C1 segment of cervical spinal cord (tissue), 14 donors: Measurements from ENCODE around the gene PCK2.
A peak's percentile ranks its signal among the peaks of the same experiment; 100 is the strongest.
"Not testable (repeated sequence)": the region's sequence is repeated elsewhere in the genome, so short reads cannot be mapped to it uniquely, and the experiment has no call there.

ENCODE experiments used
- DNase-seq, 14 donors: peaks; one replicate each; lab custom pipeline; 2025; lab: John Stamatoyannopoulos, UW

Gene PCK2

DNA sequence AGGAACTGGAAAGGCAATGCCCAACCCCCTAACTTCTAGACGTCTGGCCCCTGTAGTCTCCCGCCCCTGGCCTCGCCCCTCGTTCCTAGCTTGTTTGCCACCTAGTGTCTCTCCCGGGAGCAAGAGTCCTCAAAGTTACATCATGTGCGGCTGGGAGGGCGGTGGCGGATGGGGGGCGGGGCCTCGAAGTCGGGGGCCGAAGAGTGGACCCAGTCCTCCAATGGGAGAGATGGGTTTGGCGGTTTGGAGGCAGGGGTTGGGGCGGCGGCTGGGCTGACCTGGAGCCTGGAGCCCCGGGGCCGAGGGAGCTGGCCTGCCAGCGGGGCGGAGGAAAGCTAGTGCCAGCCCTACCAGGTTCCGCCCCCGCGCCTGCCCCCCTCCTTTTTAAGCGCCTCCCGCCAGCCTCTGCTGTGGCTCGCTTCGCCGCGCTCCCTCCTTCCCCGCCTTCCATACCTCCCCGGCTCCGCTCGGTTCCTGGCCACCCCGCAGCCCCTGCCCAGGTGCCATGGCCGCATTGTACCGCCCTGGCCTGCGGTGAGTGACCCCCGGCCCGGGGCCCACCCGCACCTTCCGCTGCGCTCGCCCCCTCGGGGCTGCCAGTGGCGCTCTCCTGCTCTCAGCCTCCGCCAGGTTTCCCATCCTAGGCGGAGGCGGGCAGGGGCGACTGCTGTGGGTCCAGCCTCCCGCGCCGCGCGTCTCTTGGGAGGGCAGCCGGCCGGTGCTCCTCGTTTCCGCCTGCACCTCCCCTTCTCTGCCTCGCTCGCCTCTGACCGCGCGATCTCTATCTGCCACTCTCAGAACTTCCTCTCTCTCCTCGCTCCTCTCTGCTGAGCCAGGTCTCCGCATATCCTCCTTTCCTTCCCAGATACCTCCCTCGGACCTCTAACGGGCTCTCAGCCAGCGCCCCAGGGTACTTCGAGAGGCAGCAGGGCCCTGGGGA is at the start of gene PCK2:
TSS of gene PCK2 (plus strand) at position 411 of the 940 bp plus-strand sequence. CDS start at position 506, 95 bp downstream.
- DNase-seq: peak in 13 of 14 donors; percentile 48 to 85 (median 71)

DNA sequence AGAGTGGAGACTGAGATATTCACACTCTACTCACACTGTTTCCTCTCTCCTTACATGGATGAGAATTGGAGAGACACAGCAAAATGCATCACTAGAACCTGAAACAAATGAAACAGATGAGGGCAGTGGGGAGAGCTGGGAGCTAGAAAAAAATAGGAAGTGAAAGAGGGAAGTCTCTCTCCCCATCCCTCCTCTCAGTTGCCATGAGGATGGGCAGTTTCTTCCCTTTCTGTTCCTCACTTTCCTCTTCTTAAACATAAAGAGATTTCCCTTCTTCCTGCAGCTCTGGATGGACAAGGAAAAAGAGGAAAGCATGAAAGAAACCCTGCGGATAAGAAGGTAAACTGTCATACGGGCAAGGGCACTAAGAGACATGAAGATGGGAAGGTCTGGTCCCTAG is 45.1 kb upstream of the PCK2 start:
- not testable (repeated sequence) for DNase-seq

DNA sequence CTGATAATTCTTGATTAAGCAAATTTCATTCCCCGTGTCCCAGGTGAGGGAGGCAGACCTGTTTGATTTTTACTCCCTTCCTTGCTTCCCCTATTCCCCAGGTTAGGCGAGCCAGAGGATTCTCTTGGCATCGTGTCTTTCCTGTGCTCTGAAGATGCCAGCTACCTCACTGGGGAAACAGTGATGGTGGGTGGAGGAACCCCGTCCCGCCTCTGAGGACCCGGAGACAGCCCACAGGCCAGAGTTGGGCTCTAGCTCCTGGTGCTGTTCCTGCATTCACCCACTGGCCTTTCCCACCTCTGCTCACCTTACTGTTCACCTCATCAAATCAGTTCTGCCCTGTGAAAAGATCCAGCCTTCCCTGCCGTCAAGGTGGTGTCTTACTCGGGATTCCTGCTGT is 43.4 kb upstream of the PCK2 start:
- not testable (repeated sequence) for DNase-seq

DNA sequence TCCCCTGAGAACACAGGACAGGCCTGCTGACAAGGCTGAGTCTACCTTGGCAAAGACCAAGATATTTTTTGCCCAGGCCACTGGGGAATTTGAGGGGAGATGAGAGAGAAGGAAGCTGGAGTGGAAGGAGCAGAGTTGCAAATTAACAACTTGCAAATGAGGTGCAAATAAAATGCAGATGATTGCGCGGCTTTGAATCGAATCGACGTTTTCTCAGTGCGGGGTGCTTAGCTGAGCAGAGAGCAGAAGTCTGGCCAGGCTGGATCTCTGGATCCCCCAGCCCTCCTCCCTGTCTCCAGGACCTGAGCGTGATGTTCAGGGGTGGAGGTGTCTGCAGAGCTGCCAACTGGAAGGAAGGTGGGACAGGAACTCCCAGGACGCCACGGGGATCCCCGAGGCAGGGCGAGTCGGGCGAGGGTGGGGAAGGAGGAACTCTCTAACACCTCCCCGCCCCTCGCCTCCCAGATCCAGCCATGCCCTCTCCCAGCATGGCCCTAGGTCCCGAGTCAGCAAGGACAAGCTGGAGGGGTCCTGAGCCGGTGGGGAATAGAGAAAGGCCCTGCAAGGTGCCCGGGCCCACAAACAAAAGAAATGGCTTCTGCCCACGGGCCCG is 42.8 kb upstream of the PCK2 start:
- peak in 4 of 14 donors; percentile 40 to 75 (median 58) for DNase-seq

DNA sequence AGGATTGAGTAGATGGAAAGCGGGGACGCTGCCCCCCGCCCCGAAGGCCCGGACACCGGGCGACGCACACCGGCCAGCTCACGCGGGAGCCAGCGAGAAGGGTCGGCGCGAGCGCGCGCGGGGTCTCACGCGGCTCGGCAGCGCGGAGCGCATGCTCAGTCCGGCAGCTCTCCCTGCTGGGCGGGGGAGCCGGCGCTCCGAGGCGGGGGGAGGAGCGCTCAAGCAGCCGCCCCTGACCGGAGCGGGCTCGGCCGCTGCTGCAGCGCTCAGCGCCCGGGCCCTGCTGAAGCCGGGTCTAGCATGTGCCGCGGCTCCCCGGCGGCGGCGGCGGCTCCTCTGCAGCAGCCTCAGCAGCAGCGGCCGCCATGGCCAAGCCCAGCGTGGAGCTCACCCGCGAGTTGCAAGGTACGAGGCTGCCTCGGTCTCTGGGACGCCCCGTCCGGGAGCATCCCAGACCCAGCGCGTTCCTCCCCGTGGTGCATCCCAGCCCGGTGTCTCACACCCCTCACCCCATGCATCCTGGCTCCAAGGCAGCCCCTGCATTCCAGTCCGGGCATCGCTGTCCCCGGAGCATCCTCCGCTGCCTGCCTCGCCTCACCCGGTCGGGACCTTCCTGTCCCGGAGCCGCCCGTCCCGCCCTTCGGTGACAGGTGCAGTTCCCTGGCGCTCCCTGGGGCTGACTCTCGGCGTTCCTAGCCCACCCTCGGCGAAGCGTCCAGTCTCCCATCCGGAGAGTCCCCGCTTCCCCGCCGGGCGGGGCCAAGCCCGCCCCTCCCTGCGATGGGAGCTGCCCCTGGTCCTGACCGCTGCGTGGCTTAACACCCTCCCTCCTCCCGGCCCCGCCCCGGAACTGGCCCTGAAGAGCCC is 42.1 kb upstream of the PCK2 start, which contains the start of gene CARMIL3:
TSS of gene CARMIL3 (plus strand) at position 221 of the 867 bp plus-strand sequence. CDS start at position 366, 145 bp downstream.
- peak in 12 of 14 donors; percentile 26 to 80 (median 64) for DNase-seq

DNA sequence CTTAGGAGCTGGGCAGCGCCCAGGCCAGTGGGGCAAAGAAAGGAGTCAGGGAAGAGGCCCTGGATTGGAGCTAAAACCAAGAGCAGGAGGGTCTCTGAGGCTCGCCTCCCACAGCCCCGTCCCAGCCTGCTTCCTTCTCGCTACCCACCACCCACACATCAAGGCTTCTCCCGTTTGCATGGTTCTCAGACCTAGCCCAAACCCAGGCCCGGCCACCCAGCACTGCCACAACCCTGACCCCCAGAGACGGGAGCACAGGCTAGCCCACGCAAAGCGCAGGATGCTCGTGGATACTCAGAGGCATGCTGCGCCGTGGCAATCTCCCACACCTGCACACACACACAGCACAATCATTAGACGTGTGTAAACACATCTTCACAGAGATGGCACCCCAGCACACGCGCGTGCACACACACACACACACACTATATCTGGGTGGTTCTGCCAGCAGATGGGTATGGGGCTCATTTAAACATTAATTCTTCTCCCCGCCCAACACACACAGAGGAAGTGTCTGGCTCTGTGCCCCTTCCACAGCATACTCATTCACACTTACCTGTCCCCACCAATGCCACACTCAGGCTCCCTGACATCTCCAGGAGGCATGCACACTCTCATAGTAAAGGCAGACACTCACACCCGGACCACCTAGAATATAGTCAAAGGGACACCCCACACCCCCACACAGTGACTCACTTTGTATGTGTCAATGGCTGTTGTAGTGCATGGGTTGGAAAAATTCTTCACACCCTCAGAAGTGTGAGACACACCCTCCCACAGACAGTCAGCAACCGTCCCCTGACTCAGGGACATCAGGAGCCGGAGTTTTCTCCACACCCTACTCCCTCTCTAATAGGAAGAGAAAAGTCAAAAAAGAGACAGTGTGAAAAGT is 41.2 kb upstream of the PCK2 start:
- DNase-seq: no peak

DNA sequence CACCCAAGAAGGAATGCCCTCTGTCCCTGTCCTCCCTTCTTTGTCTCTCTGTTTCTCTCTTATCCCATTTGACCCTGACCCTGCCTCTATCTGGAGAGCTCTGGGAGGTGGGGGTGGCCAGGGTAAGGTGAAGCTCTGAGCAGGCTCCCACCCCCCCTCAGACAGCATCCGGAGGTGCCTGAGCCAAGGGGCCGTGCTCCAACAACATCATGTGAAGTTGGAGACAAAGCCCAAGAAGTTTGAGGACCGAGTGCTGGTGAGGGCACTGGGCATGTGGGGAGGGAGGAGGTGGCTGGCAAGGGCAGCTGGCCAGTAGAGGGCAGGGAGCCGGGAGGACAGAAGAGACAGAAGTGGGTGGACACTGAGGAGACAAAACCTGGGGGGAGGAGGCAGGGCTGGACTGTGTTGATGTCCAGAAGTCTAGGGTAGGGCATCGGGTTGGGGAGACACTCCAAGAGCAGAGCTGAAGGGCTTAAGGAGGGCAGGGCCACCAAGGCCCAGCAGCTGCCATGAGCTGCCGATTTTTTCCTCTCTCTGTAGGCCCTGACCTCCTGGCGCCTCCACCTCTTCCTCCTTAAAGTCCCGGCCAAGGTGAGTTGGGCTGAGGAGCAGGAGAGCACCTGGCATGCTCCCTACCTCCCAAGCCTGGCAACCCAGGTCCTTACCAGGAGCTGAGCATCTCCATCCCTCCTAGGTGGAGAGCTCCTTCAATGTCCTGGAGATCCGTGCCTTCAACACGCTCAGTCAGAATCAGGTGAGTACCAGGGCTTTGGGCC is 40.4 kb upstream of the PCK2 start:
- DNase-seq: peak in 3 of 14 donors; percentile 3 to 13 (median 11)

DNA sequence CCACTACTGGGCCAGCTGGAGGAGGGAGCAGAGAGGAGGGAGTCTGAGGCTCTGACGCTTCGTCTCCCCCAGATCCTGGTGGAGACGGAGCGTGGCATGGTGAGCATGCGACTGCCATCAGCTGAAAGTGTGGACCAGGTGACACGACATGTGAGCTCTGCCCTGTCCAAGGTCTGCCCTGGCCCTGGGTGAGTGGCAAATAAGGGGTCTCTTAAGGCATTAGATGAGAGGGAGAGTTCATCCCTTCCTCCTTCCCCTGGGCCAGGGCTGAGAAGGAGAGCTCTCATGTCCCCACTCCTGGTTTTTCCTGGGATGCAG is 39.8 kb upstream of the PCK2 start:
- DNase-seq: no peak

DNA sequence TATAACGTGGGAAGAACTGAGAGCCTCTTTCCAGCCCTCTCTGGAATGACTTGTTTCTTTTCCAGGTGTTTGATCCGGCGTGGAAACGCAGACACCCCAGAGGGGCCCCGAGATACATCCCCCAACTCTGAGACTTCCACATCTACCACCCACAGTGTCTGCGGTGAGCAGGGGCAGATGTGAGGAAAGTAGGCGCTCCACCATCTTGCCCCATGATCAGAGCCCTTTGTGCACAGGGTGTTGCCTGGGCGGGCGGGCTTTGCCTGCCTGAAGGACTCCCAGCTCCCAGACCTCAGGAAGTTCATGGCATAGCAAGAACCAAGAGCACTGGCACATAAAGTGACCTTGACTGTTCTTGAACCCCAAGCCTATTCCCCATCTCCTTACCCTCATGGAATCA is 39.5 kb upstream of the PCK2 start:
- DNase-seq: no peak

DNA sequence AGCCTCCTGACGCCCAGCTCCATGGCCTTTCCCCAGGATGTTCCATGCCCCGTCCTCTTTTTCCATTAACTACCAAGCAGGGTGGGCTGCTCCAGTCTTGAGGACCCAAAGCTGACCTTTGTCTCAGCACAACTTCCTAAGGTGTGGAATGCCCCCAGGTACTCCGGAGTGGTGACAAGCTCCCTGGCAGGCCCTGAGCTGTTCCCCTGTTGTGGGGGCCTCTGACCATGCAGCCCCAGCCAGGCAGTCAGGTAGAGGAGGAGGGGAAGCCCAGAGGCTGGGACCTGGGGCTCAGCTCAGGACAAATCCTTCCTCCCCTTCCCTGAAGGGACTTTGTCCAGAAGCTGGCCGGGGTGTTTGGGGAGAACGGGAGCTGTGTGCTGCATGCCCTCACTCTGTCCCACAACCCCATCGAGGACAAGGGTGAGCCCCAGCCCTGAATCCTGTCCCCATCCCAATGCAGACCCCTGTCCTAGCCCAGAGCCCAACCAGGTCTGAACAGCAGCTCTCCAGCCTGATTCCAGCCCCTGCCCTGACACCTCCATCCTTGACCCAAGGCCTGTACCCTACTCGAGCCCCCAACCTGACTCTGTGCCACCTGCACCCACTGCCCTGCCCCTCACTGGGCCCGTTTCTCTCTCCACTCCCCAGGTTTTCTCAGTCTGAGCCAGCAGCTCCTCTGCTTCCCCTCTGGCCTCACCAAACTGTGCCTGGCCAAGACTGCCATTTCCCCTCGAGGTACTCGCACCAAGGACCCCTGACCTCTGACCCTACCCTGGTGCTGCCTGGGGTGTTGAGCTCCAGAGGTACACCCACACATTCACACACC is 37.9 kb upstream of the PCK2 start:
- no peak for DNase-seq

DNA sequence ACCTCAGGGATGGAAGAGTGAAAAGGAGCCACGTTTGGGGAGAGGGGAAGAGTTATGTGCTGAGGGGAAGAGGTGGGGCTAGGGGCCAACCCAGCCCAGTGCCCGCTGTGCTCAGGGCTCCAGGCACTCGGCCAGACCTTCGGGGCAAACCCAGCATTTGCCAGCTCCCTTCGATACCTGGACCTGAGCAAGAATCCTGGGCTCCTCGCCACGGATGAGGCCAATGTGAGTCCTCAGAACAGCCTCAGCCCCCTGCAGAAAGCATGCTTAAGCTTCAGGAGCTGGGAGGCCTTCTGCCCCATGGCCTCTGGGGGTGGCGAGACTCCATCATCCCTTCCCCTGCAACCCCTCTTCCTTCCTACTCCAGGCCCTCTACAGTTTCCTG is 37.3 kb upstream of the PCK2 start:
- peak in 1 of 14 donors; percentile 18 for DNase-seq

DNA sequence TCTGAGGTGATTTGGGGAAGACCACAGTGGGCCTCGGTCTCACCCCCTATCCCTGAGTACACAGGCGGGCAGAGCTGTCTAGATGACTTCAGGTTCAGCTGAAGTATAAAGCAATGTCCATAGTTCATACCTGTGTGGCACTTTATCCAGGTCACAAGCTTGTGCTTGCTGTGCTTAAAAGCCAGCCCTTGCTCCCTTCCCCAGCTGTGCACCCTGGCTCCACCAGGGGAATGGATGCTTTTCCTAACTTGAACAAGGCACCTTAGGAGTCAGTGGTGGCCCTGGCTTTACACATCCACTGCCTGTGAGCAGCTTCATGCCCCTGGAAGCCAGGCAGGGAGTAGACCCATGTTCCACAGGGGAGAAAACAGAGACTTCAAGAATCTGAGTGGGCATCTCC is 36.8 kb upstream of the PCK2 start:
- DNase-seq: no peak

DNA sequence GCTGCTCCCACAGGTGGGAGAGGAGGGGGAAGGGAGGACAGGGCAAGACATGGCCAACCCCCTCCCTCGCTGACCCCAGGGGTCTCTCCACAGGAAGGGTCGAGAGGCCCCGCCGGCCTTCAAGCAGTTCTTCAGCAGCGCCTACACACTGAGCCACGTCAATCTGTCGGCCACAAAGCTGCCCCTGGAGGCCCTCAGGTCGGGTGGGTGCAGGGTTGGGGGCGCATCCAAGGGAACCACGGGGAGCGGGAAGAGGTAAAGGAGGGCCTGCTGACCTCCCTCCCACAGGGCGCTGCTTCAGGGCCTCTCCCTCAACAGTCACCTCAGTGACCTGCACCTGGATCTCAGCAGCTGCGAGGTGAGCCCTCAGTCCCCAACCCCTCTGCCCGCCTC is 36.2 kb upstream of the PCK2 start:
- DNase-seq: no peak

DNA sequence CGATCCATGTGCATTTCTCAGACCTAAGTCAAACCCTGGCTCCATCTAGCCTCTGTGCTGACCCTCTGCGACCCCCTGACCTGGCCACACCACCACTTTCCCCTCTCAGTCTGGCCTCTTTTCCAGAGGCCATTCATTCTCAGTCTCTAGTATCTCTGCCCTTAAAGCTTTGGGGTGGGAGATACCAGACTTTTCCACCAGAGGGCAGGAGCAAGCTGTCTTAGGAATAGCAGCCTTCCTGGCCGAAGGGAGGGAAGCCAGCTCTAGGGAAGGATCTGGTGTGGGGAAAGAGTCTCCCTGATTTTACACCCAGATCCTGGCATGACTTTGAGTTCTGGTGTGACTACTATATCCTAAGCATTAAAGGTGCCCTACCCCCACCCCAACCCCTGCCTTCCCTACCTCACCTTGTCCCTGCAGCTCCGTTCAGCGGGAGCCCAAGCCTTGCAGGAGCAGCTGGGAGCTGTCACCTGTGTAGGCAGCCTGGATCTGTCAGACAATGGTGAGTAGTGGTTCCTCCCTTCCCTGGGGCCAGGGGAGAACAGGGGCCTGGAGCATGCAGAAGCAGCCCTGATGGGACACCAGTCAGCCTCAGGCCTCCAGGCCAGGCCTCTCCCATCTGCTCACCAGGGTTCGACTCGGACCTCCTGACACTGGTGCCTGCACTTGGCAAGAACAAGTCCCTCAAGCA is 35.7 kb upstream of the PCK2 start:
- DNase-seq: peak in 11 of 14 donors; percentile 10 to 75 (median 35)

DNA sequence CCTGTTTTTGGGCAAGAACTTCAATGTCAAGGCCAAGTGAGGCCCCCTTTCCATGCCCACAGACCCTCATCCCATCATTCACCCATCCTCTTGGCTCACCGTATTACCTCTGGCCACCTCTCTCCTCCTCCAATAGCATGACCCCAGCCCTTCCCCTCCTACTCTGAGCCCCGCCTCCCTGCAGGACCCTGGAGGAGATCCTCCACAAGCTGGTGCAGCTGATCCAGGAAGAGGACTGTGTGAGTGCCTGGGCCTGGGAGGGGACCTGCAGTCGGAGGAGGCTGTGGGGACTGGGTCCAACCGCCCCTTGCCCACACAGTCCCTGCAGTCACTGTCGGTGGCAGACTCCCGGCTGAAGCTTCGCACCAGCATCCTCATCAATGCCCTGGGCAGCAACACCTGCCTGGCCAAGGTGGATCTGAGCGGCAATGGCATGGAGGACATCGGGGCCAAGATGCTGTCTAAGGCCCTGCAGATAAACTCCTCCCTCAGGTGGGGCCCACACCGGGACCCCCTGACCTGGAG is 35.1 kb upstream of the PCK2 start:
- no peak for DNase-seq

DNA sequence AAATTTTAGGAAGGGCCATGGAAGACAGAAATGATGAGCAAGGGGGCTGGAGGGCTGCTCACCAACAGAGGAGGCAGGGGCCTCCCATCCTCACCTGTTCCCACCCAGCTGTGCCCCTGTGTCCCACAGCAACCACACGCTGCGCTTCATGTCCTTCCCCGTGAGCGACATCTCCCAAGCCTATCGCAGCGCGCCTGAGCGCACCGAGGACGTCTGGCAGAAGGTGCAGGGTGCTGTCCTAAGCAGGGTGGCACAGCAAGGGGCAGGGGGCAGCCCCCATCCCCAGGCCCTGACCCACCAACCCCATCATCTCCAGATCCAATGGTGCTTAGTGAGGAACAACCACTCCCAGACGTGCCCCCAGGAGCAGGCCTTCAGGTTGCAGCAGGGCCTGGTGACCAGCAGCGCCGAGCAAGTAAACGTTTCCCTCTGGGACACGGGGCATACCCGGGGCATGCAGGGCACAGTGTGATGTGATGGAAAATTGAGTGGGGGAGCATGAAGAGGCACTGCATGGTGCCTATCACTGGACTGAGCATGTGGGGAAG is 34.2 kb upstream of the PCK2 start:
- no peak for DNase-seq

DNA sequence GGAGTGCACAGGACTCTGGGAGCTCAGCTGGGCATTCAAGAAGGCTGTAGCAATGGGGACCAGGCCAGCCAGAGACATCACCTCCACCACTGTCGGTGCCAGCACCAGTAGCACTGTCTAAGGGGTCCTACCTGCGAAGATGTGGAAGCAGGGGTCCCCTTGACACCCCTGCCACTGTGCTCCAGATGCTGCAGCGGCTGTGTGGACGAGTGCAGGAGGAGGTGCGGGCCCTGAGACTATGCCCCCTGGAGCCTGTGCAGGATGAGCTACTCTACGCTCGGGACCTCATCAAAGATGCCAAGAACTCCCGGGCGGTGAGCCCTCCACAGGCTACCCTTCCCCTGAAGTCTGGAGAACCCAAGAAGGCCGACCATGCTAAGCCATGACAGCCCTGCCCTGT is 33.7 kb upstream of the PCK2 start:
- no peak for DNase-seq
